Measurements from ENCODE around the gene GSTO1.

GSTO1 gene

DNA sequence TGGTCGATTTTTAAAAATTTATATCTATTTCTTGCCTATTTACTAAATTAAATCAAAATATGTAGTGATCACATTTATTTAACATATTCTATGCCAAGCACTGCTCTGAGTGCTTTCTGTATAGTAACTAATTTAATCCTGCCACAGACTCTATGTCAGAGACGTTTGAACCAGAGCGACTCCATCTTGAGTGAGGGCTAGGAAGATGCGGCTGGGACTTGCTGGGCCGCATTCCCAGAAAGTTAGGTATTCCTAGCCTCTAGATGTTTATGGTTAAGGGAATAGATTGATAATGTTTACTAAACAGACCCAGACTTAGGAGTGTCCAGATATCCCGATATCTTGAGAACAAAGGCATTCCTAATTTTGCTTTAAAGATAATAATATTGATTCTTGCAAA is 3.2 kb upstream of the GSTO1 start:
- no peak for DNase-seq

DNA sequence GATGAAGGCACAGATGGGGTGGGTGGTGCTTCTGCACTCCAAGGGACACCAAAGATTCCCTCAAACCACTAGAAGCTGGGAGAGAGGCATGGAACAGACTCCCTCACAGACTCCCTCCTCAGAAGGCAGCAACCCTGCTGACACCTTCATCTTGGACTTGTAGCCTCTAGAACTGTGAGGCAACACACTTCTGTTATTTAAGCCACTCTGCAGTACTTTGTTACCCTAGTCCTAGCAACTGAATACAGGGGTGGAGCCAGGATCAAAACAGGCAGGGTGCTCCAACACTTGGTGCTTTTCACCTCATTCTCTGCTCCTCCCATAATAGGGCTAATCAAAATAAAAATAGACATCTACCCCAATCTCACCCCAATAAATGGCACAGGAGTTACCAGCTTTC is 2.3 kb upstream of the GSTO1 start:
- no peak for DNase-seq

DNA sequence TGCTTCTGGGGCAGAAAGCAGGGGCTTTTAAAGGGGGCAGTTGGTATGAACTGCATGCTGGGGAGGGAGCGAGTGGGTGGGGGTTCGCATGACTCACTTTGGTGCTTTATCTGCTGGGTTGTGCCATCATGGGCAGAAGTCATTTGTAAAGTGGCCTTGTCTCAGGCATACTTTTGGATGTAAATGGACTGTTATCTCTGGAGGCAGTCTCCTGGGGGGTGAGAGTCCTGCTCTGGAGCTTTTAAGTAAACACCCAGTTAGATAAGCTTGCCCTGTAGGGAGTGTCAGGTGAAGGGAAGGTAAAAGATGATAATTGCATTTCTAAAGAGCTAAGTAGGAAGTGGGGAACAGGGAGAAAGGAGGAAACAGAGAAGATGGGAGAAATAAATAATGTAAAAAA is 1.6 kb upstream of the GSTO1 start:
- no peak for DNase-seq

DNA sequence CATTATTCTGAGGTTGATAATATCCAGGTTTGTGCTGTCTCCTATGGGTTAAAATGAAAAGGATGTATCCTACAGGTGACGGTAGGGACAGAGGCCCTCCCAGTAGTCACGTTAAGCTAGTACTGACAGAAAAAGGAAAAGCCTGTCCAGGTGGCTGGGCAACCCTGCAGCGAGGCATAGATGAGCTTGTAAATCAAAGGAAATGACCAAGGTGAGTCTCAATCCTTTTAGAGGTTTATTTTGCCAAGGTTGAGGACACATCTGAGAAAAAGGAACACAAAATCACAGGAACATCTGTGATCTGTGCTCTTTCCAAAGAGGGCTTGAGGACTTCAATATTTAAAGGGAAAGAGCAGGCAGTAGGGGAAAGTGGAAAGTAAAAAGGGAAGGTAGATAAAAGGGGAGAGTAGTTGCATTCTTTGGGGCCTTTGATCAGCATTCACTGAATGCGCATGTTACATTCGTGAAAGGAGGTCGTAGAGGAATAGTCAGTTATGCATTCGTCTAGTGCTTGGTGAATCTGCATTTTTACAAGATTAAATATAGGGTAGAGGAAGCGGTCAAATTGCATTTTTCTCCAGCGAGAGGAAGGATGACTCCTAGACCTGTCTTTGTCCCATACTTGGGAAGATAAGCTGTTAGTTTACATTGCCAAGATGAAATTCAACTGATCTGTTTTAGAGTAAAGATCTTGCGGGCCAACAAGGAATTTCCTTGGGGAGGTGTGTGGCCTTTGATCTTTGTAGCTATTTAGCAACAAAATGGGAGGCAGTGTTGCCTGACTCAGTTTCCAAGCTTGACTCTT is 884 bp upstream of the GSTO1 start:
- DNase-seq, result no peak

DNA sequence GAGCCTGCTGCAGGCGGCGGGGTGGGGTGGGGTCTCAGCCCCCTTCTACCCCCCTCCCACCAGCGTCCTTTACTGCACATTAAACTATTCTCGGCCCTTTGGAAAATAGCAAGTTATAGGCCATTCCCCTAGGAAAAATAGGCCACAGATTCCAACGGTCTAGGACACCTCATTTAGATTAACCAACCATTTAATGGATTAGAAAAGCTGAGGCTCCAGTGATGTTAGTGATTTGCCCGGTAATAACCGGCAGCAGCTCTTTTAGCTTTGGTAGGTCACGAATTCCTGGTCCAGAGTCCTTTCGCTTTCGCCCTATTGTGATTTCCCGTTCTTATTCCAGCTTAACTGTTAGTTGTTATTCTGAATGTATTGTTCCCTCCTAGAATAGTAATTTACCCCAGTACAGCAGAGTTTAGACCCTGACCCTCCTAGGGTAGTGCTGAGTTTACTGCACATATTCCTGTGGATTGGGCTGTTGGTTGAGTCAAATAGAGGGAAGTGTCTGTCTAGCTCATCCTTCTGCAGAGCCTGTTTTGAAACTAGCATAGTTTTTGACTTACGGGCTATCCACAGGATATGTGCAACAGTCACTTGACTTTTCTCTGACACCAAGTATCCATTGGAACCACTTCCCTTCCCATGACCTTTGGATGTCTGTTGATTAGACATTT is 754 bp downstream of the GSTO1 start:
- DNase-seq, result peak; percentile 81

DNA sequence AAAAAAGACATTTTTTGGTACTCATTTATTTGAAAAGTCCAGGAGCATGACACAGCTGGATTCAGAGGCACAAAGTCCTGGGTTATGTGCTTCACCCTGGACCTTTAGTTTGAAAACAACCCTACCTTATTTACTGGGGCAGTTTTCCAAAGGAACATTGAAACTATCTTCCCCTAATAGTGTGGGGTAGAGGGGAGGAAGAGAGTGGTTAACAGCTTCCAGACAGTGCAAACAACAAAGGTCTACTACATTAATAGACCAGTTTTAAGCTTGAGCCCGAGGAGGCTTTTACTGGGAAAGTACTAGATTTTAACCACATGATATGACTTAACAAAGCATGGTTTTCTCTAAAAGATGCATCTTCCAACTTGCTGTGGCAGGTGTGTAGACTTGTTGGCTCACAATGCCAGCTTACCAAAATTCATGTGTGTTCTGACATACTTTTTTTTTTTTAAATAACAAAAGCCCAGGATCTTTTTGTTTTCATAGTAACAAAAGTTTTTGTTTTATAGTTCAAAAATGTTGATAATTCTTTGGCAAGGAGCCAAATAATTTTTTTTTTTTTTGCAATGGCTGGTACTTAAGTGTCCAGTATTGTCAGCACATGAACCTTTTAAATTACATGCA is 1.8 kb downstream of the GSTO1 start:
- DNase-seq, result peak; percentile 43

DNA sequence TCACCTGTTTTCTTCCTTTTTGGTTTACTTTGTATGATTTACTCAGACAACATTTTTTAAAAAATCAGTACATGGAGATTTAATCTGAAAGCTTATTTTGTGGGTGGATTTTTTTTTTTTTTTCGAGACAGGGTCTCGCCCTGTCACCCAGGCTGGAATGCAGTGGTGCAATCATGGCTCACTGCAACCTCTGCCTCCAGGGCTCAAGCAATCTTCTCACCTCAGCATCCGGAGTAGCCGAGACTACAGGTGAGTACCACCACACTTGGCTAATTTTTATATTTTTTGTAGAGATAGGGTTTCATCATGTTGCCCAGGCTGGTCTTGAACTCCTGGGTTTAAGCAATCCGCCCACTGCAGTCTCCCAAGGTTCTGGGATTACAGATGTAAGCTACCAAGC is 2.5 kb downstream of the GSTO1 start:
- no peak for DNase-seq

DNA sequence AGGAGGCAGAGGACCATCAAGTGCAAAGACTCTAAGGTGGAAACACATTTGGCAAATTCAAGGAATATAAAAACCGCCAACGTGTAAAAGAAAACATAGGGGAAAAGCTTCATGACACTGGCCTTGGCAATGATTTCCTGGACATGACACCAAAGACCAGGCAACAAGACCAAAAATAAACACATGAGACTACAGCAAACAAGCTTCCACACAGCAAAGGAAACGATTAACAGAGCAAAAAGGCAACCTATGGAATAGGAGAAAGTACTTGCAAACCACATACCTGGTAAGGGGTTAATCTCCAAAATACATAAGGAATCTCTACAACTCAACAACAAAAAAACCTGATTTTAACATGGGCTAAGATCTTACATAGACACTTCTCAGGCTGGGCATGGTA is 3.5 kb downstream of the GSTO1 start:
- no peak for DNase-seq

DNA sequence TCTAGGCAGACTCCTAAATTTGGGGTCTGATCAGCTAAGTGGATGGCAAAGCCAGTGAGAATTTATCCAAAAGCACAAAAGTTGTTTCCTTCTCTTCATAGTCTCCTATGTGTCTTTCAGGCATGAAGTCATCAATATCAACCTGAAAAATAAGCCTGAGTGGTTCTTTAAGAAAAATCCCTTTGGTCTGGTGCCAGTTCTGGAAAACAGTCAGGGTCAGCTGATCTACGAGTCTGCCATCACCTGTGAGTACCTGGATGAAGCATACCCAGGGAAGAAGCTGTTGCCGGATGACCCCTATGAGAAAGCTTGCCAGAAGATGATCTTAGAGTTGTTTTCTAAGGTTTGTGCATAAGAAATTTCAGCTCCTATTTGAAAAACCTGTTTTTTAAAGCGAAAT is 4.8 kb downstream of the GSTO1 start:
- no peak for DNase-seq

DNA sequence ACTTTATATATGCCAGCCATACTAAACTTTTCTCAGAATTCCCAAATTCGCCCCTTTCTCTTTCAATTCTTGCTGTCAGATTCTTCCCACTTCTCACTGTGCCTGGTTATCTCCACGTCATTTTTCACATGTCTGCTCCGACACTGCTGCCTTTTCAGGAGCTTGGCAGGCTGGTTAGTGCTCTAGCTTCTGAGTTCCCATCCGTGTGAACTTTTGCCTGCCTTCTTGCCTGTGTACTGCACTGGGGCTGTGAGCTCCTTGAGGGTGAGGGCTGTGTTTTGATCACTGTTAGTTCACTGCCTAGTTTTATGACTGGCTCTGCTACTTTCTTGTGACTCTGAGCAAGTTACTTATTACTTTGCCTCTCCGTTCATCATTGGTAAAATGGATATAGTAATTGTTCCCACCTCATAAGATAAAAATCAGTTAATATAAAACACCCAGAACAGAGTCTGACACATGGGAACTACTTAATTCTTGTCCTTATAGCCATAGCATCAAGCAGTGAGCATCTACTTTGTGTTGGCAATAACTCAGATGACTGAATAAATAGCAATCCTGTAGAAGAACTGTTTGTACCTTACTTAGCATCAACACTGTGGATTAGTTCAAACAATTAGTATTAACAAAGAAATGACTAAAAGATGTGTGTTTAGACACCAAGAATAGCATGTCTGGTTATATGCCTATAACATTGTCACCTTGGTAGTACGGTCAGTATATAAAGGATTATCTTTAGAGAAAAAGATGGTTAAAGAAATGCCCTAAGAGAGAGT is 5.5 kb downstream of the GSTO1 start:
- DNase-seq, result no peak

DNA sequence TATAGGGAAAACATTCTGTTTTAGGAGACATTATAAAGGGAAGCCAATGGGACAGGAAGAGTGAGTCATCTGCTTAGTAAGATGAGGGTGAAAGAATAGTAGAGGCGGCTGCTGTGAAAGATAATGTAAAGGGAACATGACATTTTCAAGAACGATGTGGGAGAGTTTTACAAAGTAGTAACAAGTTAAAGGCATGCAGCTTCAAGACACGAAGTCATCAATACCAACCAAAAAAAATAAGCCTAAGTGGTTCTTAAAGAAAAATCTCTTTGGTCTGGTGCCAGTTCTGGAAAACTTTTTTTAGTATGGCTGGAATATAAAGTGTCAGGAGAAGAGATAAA is 6.1 kb downstream of the GSTO1 start:
- no peak for DNase-seq

DNA sequence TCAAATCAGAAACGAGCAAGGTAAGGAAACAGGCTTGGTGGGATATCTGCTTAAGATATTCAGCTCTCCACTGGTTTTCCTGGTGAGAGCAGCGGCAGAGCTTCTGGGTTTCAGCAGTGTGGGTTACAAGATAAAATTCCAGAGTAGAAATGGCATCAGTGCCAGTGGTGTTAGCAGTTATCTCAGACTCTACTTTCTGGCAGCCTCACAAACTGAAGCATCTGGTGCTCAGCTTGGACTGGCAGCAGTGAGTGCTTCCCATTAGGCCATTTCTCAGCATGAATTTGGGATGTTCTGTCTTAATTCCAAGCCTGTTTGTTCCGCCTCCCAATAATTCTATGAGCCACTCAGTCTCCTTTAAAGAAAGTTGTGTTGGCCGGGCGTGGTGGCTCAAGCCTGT is 7.4 kb downstream of the GSTO1 start:
- DNase-seq, result no peak

DNA sequence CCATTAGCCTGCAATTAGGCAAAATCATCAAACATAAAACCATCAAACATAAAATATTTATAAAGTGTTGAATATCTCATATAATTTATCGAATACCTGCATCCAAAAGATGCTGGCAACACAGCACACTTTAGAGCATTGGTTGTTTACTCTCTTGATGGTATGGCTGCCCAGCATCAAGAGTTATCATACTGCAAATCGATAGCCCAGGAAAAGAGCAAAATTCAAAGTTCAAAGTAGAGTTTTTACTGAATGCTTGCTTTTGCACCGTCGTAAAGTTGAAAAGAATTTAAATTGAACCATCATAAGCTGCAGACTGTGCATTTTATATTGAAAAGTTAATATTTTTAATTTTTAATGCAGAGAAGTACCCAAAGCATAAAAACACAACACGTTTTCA is 10.1 kb downstream of the GSTO1 start:
- no peak for DNase-seq

DNA sequence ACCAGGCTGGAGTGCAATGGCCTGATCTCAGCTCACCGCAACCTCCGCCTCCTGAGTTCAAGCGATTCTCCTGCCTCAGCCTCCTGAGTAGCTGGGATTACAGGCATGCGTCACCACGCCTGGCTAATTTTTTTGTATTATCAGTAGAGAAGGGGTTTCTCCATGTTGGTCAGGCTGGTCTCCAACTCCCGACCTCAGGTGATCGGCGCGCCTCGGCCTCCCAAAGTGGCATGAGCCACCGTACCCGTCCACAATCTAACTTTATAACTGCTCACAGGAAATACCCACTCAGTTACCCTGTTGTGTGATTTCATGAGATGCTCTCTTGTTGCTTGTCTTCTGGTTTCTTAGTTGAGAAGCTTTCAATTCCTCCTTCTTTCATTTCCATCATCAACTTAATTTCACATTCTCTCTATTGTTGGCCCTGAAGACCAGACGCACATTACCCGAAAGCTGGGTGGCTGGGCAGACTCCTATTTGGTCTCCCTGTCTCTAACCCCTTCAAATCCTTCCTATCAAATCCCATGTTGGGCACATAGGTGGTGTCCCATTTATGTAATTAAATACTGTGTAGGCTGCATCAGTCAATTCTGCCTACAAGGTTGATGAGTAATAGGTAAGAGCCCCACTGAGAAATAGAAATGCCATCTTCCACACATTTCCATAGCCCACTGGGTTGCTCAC is 13.2 kb downstream of the GSTO1 start:
- DNase-seq, result no peak

DNA sequence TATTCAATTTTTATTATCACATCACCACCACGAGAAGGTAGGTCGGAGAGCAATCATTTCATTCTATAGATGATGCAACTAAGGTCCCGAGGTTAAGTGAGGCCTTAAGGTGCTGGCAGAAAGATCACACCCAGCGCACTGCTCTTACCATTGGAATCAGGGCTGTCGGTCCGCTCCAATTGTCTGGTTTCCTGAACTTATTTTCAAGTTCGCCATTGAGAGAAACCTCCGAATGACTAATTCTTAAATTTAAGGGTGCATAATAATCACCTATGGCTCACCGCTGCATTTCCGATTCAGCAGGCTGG is 13.7 kb downstream of the GSTO1 start:
- DNase-seq, result peak; percentile 18

DNA sequence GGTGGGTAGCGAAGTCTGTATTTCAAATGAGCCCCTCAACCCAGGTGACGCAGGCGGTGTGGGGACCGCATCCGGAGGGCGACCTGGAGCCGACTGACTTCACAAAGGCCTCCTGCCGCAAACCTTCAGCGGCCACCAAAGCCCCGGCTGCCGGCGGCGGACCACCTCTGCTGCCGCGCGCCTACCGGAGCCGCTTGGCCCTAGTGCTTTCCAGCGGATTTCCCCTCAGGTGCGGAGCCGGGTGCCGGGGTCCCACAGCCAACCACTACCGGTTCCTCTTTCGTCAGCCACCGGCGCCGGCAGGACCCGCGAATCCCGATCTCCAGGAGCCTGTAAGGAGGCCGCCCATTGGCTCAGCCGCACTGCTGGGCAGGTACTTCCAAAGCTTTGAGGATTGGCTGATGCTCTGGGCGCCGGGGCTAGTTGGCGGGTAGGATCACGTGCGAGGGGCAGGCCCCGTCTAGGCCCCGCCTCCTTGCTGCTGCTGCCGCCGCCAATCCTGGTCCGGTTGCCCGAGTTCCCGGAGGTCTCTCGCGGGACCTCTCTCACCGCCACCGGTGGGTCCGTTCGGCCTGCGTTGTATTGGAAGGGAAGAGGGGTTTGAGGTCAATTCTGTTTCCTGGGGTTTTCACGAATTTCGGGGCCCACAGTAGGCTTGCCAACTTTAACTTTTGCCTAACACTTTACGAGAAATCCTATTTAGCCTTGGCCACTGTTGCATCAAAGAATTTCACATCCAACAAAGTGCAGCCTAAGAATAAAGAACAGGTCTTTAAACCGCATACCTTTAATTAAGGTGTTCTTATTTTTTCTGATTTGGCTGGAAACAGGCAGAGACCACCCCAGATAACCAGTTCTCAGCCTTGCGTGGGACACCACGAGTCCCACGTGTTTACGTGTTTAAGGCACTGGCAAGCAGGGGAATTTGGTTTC is 14.3 kb downstream of the GSTO1 start, which contains the start of gene GSTO2:
GSTO2 (plus strand) TSS at position 472 of the 933 bp plus-strand sequence. CDS start 5,732 bp downstream, outside the sequence.
- DNase-seq, result peak; percentile 99

DNA sequence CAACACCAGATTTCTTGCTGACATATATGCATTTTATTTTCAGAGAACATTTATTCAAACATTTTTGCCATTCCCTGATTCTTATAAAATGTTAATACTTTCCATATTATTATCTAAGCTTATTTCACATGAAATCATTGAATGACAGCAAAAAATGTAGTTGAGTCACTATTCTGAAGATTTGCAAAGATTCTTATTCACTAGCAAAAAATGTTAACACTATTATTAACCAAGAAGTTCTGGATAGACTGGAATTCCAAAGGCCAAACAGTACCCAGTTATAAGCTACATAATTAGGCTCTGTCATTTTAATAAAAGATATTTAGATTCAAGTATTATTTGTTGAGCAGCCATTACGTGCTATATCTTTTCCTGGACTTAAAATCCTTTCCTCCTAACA is 18.6 kb downstream of the GSTO1 start:
- no peak for DNase-seq

DNA sequence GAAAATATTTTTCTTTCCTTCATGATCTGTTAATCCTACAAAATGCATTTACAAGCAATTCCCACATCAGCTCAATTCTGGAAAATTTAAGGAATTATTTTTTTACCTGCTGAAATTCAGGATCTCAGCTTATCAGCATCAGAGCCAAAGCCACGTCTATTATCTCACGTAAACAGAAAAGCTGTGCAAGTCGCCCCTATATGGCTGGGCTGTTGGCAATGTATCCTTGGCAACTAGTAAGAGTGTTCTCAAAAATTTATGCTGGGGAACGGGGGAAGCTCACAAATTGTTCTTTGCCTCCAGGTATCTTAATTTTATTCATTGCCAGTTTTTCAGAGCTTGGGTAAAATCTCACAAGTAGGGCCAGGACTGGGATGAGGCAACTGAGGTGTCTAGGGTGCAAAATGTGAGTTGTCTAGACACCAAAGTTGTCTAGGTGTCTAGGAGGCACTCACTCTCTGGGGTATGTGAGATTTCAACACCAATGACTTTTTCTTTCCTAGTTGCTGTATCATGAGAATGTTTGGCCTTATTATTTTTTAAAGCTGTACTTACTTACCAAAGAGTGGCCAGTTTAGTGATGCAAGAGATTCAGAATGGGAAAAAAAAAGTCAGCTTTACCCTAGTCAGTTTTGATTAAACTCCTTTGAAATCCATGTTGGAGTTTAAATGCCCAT is 19.3 kb downstream of the GSTO1 start:
- no peak for DNase-seq

DNA sequence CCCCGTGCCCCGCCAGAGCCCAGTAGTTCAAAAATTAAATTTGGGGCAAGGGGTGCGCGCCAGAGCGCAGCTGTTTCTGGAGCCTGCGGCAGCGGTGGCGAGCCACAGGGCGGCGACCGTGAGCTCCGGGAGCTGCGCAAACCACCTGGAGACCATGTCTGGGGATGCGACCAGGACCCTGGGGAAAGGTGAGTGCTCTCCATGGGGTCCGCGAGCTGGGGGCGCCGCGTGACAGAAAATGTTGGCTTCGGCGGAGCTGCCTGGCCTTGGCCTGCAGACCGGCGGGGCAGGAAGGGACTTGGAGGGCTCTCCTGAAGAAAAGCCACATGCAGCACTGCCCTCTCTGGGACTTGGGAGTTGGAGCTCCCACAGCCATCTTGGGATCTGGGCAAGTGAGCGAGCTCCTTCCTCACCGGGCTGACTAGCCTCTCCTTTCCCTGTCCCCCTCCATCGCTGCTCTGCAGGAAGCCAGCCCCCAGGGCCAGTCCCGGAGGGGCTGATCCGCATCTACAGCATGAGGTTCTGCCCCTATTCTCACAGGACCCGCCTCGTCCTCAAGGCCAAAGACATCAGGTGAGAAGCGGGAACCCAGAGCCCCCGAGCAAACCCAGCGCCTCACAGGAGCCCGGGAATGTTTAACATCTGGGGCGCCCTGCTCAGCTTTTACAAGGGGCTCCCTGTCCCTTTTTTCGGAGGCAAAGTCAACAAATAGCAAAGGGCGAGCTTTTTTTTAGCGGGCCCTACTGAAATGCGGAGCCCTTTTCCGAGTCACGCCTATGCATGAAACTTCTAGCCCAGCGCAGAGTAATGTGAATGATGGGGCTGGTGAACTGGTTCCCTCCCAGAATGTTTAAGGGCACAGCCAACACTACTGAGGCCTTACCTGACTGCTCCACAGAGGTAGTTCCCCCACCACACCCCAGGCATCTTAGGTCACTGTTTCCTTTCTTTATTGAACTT is 20.4 kb downstream of the GSTO1 start:
- no peak for DNase-seq

DNA sequence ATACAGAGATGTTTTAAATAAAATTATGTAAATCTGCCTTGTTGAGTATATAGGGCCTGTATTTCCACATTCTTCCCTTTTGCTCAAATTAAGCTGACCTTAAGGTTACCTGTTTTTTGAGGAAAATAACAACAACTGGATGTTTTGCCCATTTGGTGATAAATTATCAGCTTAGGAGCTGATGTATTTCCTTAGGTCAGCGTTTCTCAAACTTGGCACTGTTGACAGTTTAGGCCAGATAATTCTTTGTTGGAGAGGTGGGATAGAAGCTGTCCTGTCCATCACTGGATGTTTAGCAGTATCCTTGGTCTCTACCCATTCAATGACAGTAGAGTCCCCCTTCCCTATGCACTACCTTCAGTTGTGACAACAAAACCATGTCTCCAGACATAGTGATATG is 21.5 kb downstream of the GSTO1 start:
- no peak for DNase-seq
